Measurements from ENCODE around the gene ANKRD37.
A peak's percentile ranks its signal among the peaks of the same experiment; 100 is the strongest.

The ANKRD37 gene

GRCh38 chr4:185384061-185384460, 12.6 kb upstream of the ANKRD37 start:
- TF ChIP-seq CTCF (conservative IDR thresholded peaks at IDR 0.05; ENCODE audit: control insufficient read depth, insufficient read depth, low read depth, low read length), result no peak

GRCh38 chr4:185384930-185385331, 11.7 kb upstream of the ANKRD37 start:
- TF ChIP-seq CTCF (conservative IDR thresholded peaks at IDR 0.05; ENCODE audit: control insufficient read depth, insufficient read depth, low read depth, low read length), result no peak
- no peak overlapping the region for H3K4me3 ChIP-seq (ENCODE audit: control insufficient read depth, low read depth, low read length)
- DNase-seq (ENCODE audit: low read depth), result peak; percentile 14

More at GRCh38 chr4:185384061-185384460, 12.6 kb upstream of the ANKRD37 start:
- DNase-seq (ENCODE audit: low read depth), result no peak
- no peak overlapping the region for H3K4me3 ChIP-seq (ENCODE audit: control insufficient read depth, low read depth, low read length)

GRCh38 chr4:185387957-185388356, 8.7 kb upstream of the ANKRD37 start:
- no peak overlapping the region for H3K4me3 ChIP-seq (ENCODE audit: control insufficient read depth, low read depth, low read length)
- no peak for TF ChIP-seq CTCF (conservative IDR thresholded peaks at IDR 0.05; ENCODE audit: control insufficient read depth, insufficient read depth, low read depth, low read length)
- DNase-seq (ENCODE audit: low read depth), result no peak

GRCh38 chr4:185390941-185391340, 5.7 kb upstream of the ANKRD37 start:
- TF ChIP-seq CTCF (conservative IDR thresholded peaks at IDR 0.05; ENCODE audit: control insufficient read depth, insufficient read depth, low read depth, low read length), result no peak
- H3K4me3 ChIP-seq (ENCODE audit: control insufficient read depth, low read depth, low read length), result no peak overlapping the region
- no peak for DNase-seq (ENCODE audit: low read depth)

GRCh38 chr4:185392156-185392555, 4.5 kb upstream of the ANKRD37 start:
- DNase-seq (ENCODE audit: low read depth), result no peak
- no peak overlapping the region for H3K4me3 ChIP-seq (ENCODE audit: control insufficient read depth, low read depth, low read length)
- TF ChIP-seq CTCF (conservative IDR thresholded peaks at IDR 0.05; ENCODE audit: control insufficient read depth, insufficient read depth, low read depth, low read length), result no peak

GRCh38 chr4:185394568-185395237, 1.9 kb upstream of the ANKRD37 start:
- no peak for TF ChIP-seq CTCF (conservative IDR thresholded peaks at IDR 0.05; ENCODE audit: control insufficient read depth, insufficient read depth, low read depth, low read length)
- peak overlapping the region; percentile 44 for H3K4me3 ChIP-seq (ENCODE audit: control insufficient read depth, low read depth, low read length)
- DNase-seq (ENCODE audit: low read depth), result peak; percentile 56
